IPS-18a (cell line): ENCODE data around the gene C16orf87.

ENCODE experiments used
- H3K27ac ChIP-seq: one replicate; pipeline ENCODE4 v1.5.1; 2013; ENCODE audit warnings: low read length
- H3K27me3 ChIP-seq: one replicate; pipeline ENCODE4 v1.6.1; 2013; ENCODE audit warnings: mild to moderate bottlenecking, low read length; ENCODE audit not compliant: control insufficient read depth, insufficient read depth
- H3K36me3 ChIP-seq: one replicate; pipeline ENCODE4 v1.6.1; 2013; ENCODE audit warnings: low read depth, low read length; ENCODE audit not compliant: control insufficient read depth
- H3K4me1 ChIP-seq: one replicate; pipeline ENCODE4 v1.6.1; 2013; ENCODE audit warnings: low read depth, low read length; ENCODE audit not compliant: control insufficient read depth
- H3K4me3 ChIP-seq: one replicate; pipeline ENCODE4 v1.5.1; 2013; ENCODE audit warnings: low read length
- H3K9ac ChIP-seq: one replicate; pipeline ENCODE4 v1.6.1; 2013; ENCODE audit warnings: mild to moderate bottlenecking, low read length, moderate library complexity
- H3K9me3 ChIP-seq: one replicate; pipeline ENCODE4 v1.6.1; 2013; ENCODE audit warnings: low read depth, low read length; ENCODE audit not compliant: control insufficient read depth

The C16orf87 gene

DNA sequence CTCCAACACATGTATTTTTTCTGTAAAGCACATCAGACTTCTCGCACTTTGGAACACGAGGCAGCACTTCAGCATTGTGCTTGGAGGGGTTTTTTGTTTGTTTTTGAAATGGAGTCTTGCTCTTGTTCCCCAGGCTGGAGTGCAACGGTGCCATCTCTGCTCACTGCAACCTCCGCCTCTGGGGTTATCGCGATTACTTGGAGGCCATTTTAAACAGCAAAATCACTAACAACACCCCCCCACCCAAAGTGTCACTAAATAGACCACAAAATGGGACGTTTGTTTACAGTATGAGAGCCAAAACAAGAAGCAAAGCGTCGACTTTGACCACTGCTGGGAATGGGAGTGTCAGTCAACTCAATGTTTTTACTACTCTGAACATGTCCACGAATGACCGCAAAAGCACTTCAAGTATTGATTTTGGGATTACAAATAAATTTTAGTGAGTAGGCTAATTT, 9.0 kb upstream of the C16orf87 start:
- Histone ChIP-seq H3K27me3 (no peaks in the 10 kb centered on the region), H3K27ac (no peak overlapping the region), H3K9me3 (no peaks in the 10 kb centered on the region), H3K4me1 (no peaks in the 10 kb centered on the region), H3K9ac (no peak overlapping the region), H3K36me3 (no peaks in the 10 kb centered on the region), H3K4me3 (no peak overlapping the region)

DNA sequence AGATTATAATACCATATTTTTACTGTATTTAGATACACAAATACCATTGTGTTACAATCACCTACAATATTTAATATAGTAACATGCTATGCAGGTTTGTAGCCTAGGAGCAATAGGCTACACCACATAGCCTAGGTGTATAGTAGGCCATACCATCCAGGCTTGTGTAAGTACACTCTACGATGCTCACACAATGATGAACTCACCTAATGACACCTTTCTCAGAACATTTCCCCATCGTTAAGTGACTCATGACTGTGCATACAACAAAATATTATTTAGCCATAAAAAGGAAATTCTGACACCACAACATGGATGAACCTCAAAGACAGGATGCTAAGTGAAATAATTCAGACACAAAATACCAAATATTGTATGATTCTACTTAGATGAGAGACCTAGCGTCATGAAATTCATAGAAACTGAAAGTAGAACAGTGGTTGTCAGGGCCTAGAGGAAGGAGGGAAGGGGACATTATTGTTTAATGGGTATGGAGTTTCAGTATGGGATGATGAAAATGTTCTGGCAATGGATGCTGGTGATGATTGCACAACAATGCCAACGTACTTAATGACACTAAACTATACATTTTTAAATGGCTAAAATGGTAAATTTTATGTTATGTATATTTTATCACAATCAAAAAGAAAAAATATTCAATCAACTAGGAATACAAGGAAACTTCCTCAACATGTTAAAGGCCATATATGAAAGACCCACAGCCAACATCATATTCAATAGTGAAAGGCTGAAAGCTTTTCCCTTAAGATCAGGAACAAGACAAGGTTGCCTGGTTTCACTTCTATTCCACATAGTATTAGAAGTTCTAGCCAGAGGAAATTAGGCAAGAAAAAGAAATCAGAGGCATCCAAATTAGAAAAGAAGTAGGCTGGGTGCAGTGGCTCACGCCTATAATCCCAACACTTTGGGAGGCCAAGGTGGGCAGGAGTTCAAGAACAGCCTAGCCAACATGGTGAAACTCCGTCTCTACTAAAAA, 5.9 kb upstream of the C16orf87 start:
- Histone ChIP-seq H3K27me3 (no peaks in the 10 kb centered on the region), H3K27ac (no peak overlapping the region), H3K9ac (no peak overlapping the region), H3K36me3 (no peaks in the 10 kb centered on the region), H3K4me3 (no peak overlapping the region), H3K9me3 (no peaks in the 10 kb centered on the region), H3K4me1 (no peaks in the 10 kb centered on the region)

DNA sequence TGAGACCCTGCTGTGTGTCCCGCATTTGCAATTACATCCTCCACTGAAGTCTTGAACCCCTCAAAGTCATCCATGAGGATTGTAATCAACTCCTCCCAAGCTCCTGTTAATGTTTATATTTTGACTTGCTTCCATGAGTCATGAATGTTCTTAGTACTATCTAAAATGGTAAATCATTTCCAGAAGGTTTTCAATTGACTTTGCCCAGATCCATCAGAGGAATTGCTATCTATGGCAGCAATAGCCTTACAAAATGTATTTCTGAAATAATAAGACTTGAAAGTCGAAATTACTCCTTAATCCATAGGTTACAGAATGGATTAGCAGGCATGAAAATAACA, 2.5 kb upstream of the C16orf87 start:
- peaks cover 9% of the 10 kb centered on the region for H3K4me1 ChIP-seq
- no peaks in the 10 kb centered on the region for H3K36me3 ChIP-seq

DNA sequence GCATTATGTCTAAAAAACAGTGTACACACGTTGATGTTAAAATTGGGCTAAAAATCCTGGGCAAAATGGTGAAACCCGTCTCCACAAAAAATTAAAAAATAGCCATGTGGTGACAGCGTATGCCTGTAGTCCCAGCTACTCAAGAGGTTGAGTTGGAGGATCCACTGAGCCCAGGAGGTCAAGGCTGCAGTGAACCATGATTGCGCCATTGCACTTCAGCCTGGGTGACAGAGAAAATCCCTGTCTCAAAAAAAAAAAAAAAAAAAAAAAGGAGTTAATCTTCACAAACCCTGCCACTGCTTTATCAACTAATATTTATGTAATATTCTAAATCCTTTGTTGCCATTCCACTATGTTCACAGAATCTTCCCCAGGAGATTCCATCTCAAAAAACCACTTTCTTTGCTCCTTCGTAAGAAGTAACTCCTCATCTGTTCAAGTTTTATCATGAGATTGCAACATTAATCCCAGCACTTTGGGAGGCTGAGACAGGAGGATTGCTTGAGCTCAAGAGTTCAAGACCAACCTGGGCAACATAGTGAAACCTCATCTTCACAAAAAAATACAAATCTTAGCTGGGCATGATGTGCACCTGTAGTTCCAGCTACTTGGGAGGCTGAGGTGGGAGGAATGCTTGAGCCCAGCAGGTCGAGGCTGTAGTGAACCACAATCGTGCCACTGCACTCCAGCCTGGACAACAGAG, 1.9 kb upstream of the C16orf87 start:
- H3K4me3 ChIP-seq = no peak overlapping the region
- H3K9me3 ChIP-seq = no peaks in the 10 kb centered on the region
- H3K9ac ChIP-seq = no peak overlapping the region
- H3K4me1 ChIP-seq = peaks cover 9% of the 10 kb centered on the region
- H3K27me3 ChIP-seq = no peaks in the 10 kb centered on the region
- no peaks in the 10 kb centered on the region for H3K36me3 ChIP-seq
- no peak overlapping the region for H3K27ac ChIP-seq

More for the DNA sequence above, 2.5 kb upstream of the C16orf87 start:
- Histone ChIP-seq H3K27me3 (no peaks in the 10 kb centered on the region), H3K4me3 (no peak overlapping the region), H3K27ac (no peak overlapping the region), H3K9me3 (no peaks in the 10 kb centered on the region), H3K9ac (no peak overlapping the region)

DNA sequence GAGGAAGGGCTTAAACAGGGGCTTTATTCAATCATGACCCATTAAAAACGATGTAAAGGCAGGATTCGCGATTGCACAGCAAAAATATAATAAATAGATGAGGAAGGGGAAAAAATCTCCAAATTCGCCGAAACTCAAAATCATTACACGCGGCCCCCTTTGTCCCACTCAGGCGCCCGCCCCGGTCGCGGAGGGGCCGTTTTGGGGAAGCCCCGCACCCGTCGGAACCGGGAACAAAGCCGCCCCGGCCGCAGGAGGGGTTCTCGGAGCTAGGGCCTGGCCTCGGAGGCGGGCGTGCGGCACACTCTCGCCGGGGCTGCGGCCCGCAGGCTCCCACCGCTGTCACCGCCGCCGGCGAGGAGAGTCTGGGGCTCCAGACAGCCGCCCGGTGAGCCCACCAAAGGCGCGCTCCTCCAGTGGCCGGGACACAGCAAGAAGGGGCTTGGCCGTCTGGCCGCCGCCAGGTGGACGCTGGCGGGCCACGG, 521 bp downstream of the C16orf87 start:
- peak overlapping the region; percentile 94 for H3K9ac ChIP-seq
- H3K36me3 ChIP-seq = no peaks in the 10 kb centered on the region
- H3K27ac ChIP-seq = peak overlapping the region; percentile 67
- H3K27me3 ChIP-seq = no peaks in the 10 kb centered on the region
- no peaks in the 10 kb centered on the region for H3K9me3 ChIP-seq
- H3K4me1 ChIP-seq = peaks cover 19% of the 10 kb centered on the region
- peak overlapping the region; percentile 98 for H3K4me3 ChIP-seq

DNA sequence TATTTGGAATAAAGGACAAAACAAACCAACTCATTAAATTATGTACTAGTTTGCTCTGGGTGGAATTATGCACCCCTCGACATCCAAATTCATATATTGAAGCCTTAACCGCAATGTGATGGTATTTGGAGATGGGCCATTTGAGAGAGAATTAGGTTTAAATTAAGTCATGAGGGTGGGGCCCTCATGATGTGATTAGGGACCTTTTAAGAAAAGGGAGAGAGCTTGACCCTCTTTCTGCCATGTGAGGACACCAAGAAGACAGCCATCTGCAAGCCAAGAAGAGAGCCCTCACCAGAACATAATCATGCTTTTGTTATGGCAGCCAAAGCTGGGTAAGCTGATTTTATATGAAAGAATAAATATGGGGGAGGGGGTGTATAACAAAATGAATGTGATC, 2.0 kb downstream of the C16orf87 start:
- H3K4me1 ChIP-seq = peaks cover 19% of the 10 kb centered on the region
- H3K9me3 ChIP-seq = no peaks in the 10 kb centered on the region
- no peaks in the 10 kb centered on the region for H3K36me3 ChIP-seq
- H3K27ac ChIP-seq = no peak overlapping the region
- H3K27me3 ChIP-seq = no peaks in the 10 kb centered on the region
- H3K9ac ChIP-seq = peak overlapping the region; percentile 94
- H3K4me3 ChIP-seq = peak overlapping the region; percentile 98

DNA sequence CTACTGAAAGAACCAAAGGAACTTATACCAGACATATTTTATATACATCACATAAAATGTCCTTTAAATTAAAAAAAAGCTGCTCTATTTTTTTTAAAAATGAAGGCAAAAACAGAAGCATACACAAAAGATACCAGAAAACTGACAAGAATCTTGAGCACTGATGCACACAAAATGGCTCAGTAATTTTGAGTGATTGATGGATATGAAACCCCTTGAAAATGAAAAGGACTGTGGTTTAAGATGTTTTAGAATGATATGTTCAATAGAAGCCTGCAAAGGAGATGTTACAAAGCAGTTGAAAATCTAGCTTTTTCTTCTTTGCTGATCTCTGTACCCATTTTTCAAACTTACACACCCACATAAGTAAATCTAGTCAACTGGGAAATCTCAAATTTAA, 2.7 kb downstream of the C16orf87 start:
- H3K4me3 ChIP-seq = no peak overlapping the region
- no peak overlapping the region for H3K27ac ChIP-seq

DNA sequence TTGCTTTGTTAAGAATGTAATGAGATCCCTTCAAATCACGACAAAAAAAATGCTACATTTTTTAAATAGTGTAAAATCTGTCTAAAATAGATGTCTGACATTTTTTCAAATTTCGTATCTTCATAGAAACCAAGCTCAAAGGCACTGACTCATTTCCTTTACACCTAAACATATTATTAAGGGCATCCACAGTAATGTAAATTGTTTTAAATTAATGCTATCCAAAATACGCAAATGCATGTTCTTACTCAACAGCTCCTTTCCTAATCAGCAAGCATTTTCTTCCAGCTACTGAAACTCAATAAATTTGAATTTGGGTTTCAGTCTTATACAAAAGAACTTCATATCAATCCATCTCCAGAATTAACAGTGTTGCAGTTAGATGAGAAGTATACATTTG, 4.3 kb downstream of the C16orf87 start:
- no peaks in the 10 kb centered on the region for H3K27me3 ChIP-seq
- no peak overlapping the region for H3K4me3 ChIP-seq
- H3K9ac ChIP-seq = no peak overlapping the region
- no peak overlapping the region for H3K27ac ChIP-seq
- H3K36me3 ChIP-seq = peaks cover 4% of the 10 kb centered on the region
- no peaks in the 10 kb centered on the region for H3K9me3 ChIP-seq
- H3K4me1 ChIP-seq = peaks cover 19% of the 10 kb centered on the region

More for the DNA sequence above, 2.7 kb downstream of the C16orf87 start:
- no peaks in the 10 kb centered on the region for H3K9me3 ChIP-seq
- no peaks in the 10 kb centered on the region for H3K27me3 ChIP-seq
- no peak overlapping the region for H3K9ac ChIP-seq
- peaks cover 19% of the 10 kb centered on the region for H3K4me1 ChIP-seq
- H3K36me3 ChIP-seq = peaks cover 4% of the 10 kb centered on the region

DNA sequence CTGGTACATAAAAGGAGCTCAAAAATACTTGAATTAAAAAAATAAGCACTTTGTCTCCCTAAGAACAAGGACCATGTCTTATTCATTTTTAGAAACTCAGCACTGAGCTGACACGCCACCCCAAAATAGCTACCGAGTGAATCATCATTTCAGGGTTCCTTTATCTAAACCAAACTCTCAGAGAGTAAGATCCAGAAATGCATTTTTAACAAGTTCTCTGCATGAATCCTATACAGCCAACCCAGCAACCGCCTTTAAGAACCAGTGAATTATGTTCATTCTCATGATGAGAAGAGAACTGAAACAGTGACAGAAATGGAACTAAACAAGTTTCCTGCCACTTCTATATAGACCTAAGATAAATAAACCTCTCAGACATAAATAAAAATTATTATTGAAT, 8.7 kb downstream of the C16orf87 start:
- H3K4me1 ChIP-seq = peaks cover 10% of the 10 kb centered on the region
- no peaks in the 10 kb centered on the region for H3K27me3 ChIP-seq
- H3K9ac ChIP-seq = no peak overlapping the region
- H3K4me3 ChIP-seq = no peak overlapping the region
- no peak overlapping the region for H3K27ac ChIP-seq
- H3K36me3 ChIP-seq = peaks cover 4% of the 10 kb centered on the region
- H3K9me3 ChIP-seq = no peaks in the 10 kb centered on the region

DNA sequence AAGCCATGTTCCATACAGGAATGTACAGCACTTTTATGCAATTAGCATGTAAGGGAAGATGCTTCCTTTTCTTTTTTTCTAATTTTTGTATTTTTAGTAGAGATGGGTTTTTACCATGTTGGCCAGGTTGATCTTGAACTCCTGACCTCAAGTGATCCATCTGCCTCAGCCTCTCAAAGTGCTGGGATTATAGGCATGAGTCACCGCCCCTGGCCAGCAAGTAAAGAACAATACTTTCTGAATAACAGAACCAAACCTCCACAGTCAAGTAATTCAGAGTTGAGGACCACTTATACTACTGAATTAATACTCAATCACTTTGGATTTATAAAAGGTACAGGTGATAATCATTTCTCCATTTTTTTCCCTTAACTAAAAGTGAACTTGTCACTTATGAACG, 13.0 kb downstream of the C16orf87 start:
- Histone ChIP-seq H3K9ac (no peak overlapping the region), H3K36me3 (no peaks in the 10 kb centered on the region), H3K27ac (no peak overlapping the region), H3K27me3 (no peaks in the 10 kb centered on the region), H3K4me1 (no peaks in the 10 kb centered on the region), H3K4me3 (no peak overlapping the region), H3K9me3 (peaks cover 3% of the 10 kb centered on the region)

DNA sequence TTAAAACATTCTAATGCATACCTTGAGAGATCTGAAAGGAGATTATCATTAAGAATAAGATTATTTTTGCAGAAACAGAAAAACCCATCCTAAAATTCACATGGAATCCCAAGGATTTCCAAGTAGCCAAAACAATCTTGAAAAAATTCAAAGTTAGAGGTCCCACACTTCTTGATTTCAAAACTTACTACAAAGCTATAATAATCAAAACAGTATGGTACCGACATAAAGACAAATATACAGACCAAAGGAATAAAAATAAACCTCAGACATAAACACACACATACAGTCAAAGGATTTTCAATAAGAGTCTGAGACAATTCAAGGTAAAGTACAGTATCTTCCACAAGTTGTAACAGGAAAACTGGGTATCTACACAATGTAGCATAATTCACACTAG, 16.2 kb downstream of the C16orf87 start:
- Histone ChIP-seq H3K36me3 (no peaks in the 10 kb centered on the region), H3K27ac (no peak overlapping the region), H3K4me1 (no peaks in the 10 kb centered on the region), H3K9ac (no peak overlapping the region), H3K9me3 (peaks cover 3% of the 10 kb centered on the region), H3K4me3 (no peak overlapping the region), H3K27me3 (no peaks in the 10 kb centered on the region)
